Common myeloid progenitor, CD34-positive (primary cell): ENCODE data around the gene TGDS.

Experiments used
- CTCF ChIA-PET: fragments of 350-600 bp; sonication (Branson Sonifier 250); formaldehyde crosslinking; loops from one replicate; lab custom pipeline; 2021; ENCODE audit warnings: antibody characterized with exemption; lab: Charles Lee
- POLR2A ChIA-PET: fragments of 350-600 bp; sonication (Branson Sonifier 250); formaldehyde crosslinking; loops from one replicate; lab custom pipeline; 2021; ENCODE audit warnings: antibody characterized with exemption; lab: Charles Lee
- DNase-seq, 3 donors: peaks; one replicate each; pipeline versions ENCODE4 v3.0.0 to v3.0.0-alpha.2; 2013
- H3K27ac ChIP-seq, 2 experiments: 1 replicate in 1 of 2; 2 replicates in 1 of 2; pipeline ENCODE4 v1.7.0; 2013; ENCODE audit warnings: inconsistent platforms in 2 of 2, low read length in 2 of 2, mild to moderate bottlenecking in 2 of 2, low read depth in 1 of 2, moderate library complexity in 1 of 2; ENCODE audit not compliant: severe bottlenecking in 2 of 2, insufficient read depth in 1 of 2, poor library complexity in 1 of 2
- H3K27me3 ChIP-seq, 5 experiments: replicated peaks in 2 of 5; 1 replicate in 3 of 5; 2 replicates in 2 of 5; pipeline versions ENCODE4 v1.6.1 to v1.7.0; 2013; ENCODE audit warnings: low read length in 4 of 5, mild to moderate bottlenecking in 2 of 5, moderate library complexity in 2 of 5, inconsistent platforms in 1 of 5; ENCODE audit not compliant: insufficient read depth in 5 of 5, control insufficient read depth in 4 of 5
- H3K36me3 ChIP-seq, 4 experiments: 1 replicate in 2 of 4; 2 replicates in 2 of 4; pipeline versions ENCODE4 v1.6.1 to v1.7.0; 2013; ENCODE audit warnings: low read length in 3 of 4, control low read depth in 1 of 4, mild to moderate bottlenecking in 1 of 4; ENCODE audit not compliant: control insufficient read depth in 4 of 4, insufficient read depth in 4 of 4
- H3K4me1 ChIP-seq, 4 experiments: 1 replicate in 3 of 4; 2 replicates in 1 of 4; pipeline versions ENCODE4 v1.6.1 to v1.7.1; 2013; ENCODE audit warnings: low read length in 3 of 4, mild to moderate bottlenecking in 3 of 4, control low read depth in 1 of 4, inconsistent platforms in 1 of 4, moderate library complexity in 1 of 4; ENCODE audit not compliant: control insufficient read depth in 4 of 4, insufficient read depth in 4 of 4; ENCODE audit errors: control extremely low read depth in 1 of 4
- H3K4me3 ChIP-seq, 7 experiments: 1 replicate in 4 of 7; 2 replicates in 3 of 7; pipeline versions ENCODE4 v1.5.1 to v1.7.0; 2013; ENCODE audit warnings: mild to moderate bottlenecking in 7 of 7, low read length in 6 of 7, moderate library complexity in 6 of 7, inconsistent platforms in 2 of 7, low read depth in 2 of 7, control low read depth in 1 of 7; ENCODE audit not compliant: insufficient read depth in 4 of 7, control insufficient read depth in 1 of 7; ENCODE audit errors: extremely low read depth in 1 of 7
- H3K9me3 ChIP-seq, 5 experiments: 1 replicate in 4 of 5; 2 replicates in 1 of 5; pipeline versions ENCODE4 v1.6.1 to v1.7.1; 2013; ENCODE audit warnings: low read length in 4 of 5, mild to moderate bottlenecking in 2 of 5, inconsistent platforms in 1 of 5, low read depth in 1 of 5, moderate library complexity in 1 of 5; ENCODE audit not compliant: control insufficient read depth in 4 of 5, insufficient read depth in 2 of 5; ENCODE audit errors: control extremely low read depth in 1 of 5
- WGBS: methylation state at CpG from one replicate; pipeline ENCODE4 v1.1.5; 2013; ENCODE audit not compliant: insufficient coverage; 5-methylcytosine and 5-hydroxymethylcytosine counted together

The TGDS gene

GRCh38 chr13:94602467-94602866 lies 6.5 kb upstream of the TGDS start:
- H3K27ac ChIP-seq, result peak overlapping the region in 1 of 2 experiments; percentile 64
- H3K27me3 ChIP-seq, result no peaks in the 10 kb centered on the region
- H3K36me3 ChIP-seq, result peaks cover 0 to 16% (median 10%) of the 10 kb centered on the region in 4 experiments
- H3K9me3 ChIP-seq, result no peaks in the 10 kb centered on the region
- peaks cover 0 to 19% (median 7%) of the 10 kb centered on the region in 4 experiments for H3K4me1 ChIP-seq
- WGBS, result 100% methylated on average over 1 of the region's 1 CpG
- ChIA-PET POLR2A (no interaction called here), CTCF (interaction anchor here (5.8 kb wide), 1 partner anchor 16 kb away, joined by 35 read pairs; no protein-coding TSS in a partner anchor)
- H3K4me3 ChIP-seq, result peak overlapping the region in 6 of 7 experiments; percentile 71 to 95 (median 86)
- DNase-seq, result no peak

DNA sequence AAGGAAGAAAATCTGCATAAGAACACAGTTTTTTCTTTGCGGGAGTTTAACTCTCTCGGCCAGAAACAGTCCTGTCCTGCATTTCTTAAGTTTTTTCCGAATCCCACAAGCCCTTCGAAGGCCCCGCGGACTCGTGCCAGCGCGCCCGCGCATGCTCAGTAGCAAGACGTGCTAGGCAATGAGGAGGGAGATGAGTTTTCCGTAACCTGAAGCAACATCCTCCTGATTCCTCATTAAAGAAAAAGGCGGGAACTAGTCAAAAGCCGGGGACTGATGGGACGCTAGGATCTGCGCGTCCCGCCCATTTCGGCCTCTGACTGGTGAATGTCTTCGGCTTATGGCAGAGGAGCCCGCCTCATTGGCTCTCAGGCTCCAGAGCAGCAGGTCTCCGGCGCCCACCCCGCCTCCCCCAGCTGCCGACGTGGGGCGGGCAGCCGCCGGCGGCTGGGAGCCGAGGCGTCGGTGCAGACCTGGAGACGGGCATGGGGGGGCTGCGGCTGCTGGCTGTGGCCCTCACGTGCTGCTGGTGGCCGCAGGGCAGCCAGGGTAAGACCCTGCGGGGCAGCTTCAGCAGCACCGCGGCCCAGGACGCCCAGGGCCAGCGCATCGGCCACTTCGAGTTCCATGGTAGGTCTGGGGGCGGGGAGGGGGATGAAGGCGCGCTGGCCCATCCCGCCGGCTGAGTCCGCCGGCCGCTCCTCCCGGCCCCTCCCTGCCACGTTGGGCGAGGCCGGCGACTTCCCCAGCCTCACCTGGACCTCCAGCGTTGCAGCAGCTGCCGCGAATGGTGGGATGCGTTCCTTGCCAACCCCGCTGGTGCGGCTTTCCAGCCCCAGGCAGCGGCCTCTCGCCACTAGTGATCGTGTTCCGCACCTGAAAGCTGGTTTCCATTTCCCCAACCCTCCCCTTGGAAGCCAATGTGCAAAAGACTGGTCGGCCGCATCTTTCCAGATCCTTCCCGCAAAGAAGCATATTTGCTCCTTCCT lies 5.8 kb upstream of the TGDS start, which contains the start of gene GPR180:
Gene GPR180, plus strand, starts transcription at position 412 of the 986 bp plus-strand sequence. Its CDS starts 71 bp downstream, at position 483.
- Histone ChIP-seq H3K4me1 (peaks cover 0 to 19% (median 7%) of the 10 kb centered on the region in 4 experiments), H3K4me3 (peak within 1 kb of the TSS; percentile 71 to 95 (median 82)), H3K9me3 (no peaks in the 10 kb centered on the region), H3K27me3 (no peaks in the 10 kb centered on the region), H3K27ac (peak within 1 kb of the TSS in 1 of 2 experiments; percentile 64), H3K36me3 (peaks cover 0 to 10% (median 5%) of the 10 kb centered on the region in 4 experiments)
- CTCF ChIA-PET, result interaction anchor here (5.8 kb wide), 1 partner anchor 16 kb away, joined by 35 read pairs; no protein-coding TSS in a partner anchor
- peak; percentile 97 to 98 (median 98) for DNase-seq
- POLR2A ChIA-PET, result no interaction called here
- under 1% methylated on average over 63 of the region's 71 CpGs for WGBS

- CTCF ChIA-PET, result interaction anchor here (0.6 to 1.1 kb wide), 2 partner anchors 21 to 563 kb away, joined by 4 read pairs; no protein-coding TSS in a partner anchor
- DNase-seq, result no peak
- H3K4me1 ChIP-seq, result peaks cover 5 to 25% (median 15%) of the 10 kb centered on the region in 4 experiments
- WGBS, result 92% methylated on average over 3 of the region's 3 CpGs
- H3K36me3 ChIP-seq, result no peaks in the 10 kb centered on the region
- H3K4me3 ChIP-seq, result no peak overlapping the region
- POLR2A ChIA-PET, result no interaction called here
- H3K27ac ChIP-seq, result no peak overlapping the region
- H3K9me3 ChIP-seq, result no peaks in the 10 kb centered on the region
- no peaks in the 10 kb centered on the region for H3K27me3 ChIP-seq
These were observed 3.9 kb upstream of the TGDS start for GRCh38 chr13:94599877-94600276.

GRCh38 chr13:94598281-94598680 lies 2.3 kb upstream of the TGDS start:
- CTCF ChIA-PET, result interaction anchor here (0.5 to 3.5 kb wide), 2 partner anchors 11 to 18 kb away, joined by 3 to 12 read pairs; no protein-coding TSS in a partner anchor
- WGBS, result no CpG with 5 or more reads among the region's 3 CpGs

DNA sequence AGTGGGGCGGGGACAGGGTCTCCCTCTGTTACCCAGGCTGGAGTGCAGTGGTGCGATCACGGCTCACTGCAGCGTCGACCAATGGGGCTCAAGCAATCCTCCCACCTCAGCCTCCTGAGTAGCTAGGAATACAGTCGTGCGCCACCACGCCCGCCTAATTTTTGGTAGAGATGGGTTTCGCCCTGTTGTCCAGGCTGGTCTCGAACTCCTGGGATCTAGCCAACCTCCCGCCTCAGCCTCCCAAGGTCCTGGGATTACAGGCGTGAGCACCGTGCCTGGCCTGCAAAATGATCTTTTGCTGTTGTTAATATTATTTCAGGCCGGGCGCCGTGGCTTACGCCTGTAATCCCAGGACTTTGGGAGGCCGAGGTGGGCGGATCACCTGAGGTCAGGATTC lies 621 bp upstream of the TGDS start:
- ChIA-PET CTCF (interaction anchor here (0.9 to 3.5 kb wide), 5 partner anchors 9 to 161 kb away, joined by 3 to 12 read pairs (median 4); no protein-coding TSS in a partner anchor), POLR2A (no interaction called here)
- no peaks in the 10 kb centered on the region for H3K27me3 ChIP-seq
- WGBS, result 98% methylated on average over 12 of the region's 20 CpGs
- DNase-seq, result no peak
- H3K9me3 ChIP-seq, result no peaks in the 10 kb centered on the region
- peaks cover 8 to 25% (median 19%) of the 10 kb centered on the region in 4 experiments for H3K4me1 ChIP-seq
- peak overlapping the region in 1 of 2 experiments; percentile 90 for H3K27ac ChIP-seq
- peaks cover 0 to 11% (median 4%) of the 10 kb centered on the region in 4 experiments for H3K36me3 ChIP-seq
- peak overlapping the region in 6 of 7 experiments; percentile 84 to 100 (median 96) for H3K4me3 ChIP-seq

More at GRCh38 chr13:94598281-94598680, 2.3 kb upstream of the TGDS start:
- Histone ChIP-seq H3K4me1 (peaks cover 8 to 36% (median 27%) of the 10 kb centered on the region in 4 experiments), H3K9me3 (no peaks in the 10 kb centered on the region), H3K27me3 (no peaks in the 10 kb centered on the region), H3K27ac (no peak overlapping the region), H3K4me3 (no peak overlapping the region), H3K36me3 (no peaks in the 10 kb centered on the region)
- no peak for DNase-seq
- POLR2A ChIA-PET, result no interaction called here

GRCh38 chr13:94595001-94595949 lies 677 bp downstream of the TGDS start:
- CTCF ChIA-PET, result interaction anchor here (0.9 to 3.5 kb wide), 5 partner anchors 16 to 159 kb away, joined by 3 to 12 read pairs (median 4); no protein-coding TSS in a partner anchor

More at GRCh38 chr13:94595001-94595949, 677 bp downstream of the TGDS start:
- POLR2A ChIA-PET, result interaction anchor here (0.8 kb wide), 1 partner anchor 46 kb away, joined by 3 read pairs; no protein-coding TSS in a partner anchor
- Histone ChIP-seq H3K4me1 (peaks cover 8 to 25% (median 17%) of the 10 kb centered on the region in 4 experiments), H3K9me3 (no peaks in the 10 kb centered on the region), H3K36me3 (peaks cover 0 to 22% (median 7%) of the 10 kb centered on the region in 4 experiments), H3K27me3 (no peaks in the 10 kb centered on the region), H3K27ac (peak overlapping the region; percentile 67 to 90), H3K4me3 (peak overlapping the region; percentile 84 to 100 (median 93))
- WGBS, result 9% methylated on average over 16 of the region's 16 CpGs
- peak in 2 of 3 donors; percentile 48 to 55 for DNase-seq
